ENCODE data around the gene EFNA2. TPM values are rescaled to one million over a fixed set of nuclear protein-coding genes. Genes with fewer than 3 reads are reported as not detected.

EFNA2 gene
- total RNA-seq, 2 experiments from 2014 or later = not detected

- peaks cover 6 to 12% of the 10 kb centered on the region in 2 experiments for H3K27me3 ChIP-seq (ENCODE audit: control insufficient read depth in 1 of 2, insufficient read depth in 2 of 2, low read length in 2 of 2)
- H3K36me3 ChIP-seq (ENCODE audit: insufficient read depth, low read length) = no peaks in the 10 kb centered on the region
- intact Hi-C loops (cut with DNase I, micrococcal nuclease) = no loop called here
- peak within 1 kb of the TSS; percentile 16 for H3K4me3 ChIP-seq (ENCODE audit: low read length)
- Mint-ChIP-seq H3K27ac (peak within 1 kb of the TSS; percentile 79), H3K36me3 (ENCODE audit: low read depth) (peaks cover 4% of the 10 kb centered on the region), H3K9me3 (no peaks in the 10 kb centered on the region), H3K4me1 (ENCODE audit: low read depth) (peaks cover 21% of the 10 kb centered on the region), H3K27me3 (peaks cover 13% of the 10 kb centered on the region), H3K4me3 (peak within 1 kb of the TSS; percentile 86)
- no peak within 1 kb of the TSS for H3K27ac ChIP-seq (ENCODE audit: low read depth in 1 of 2, low read length in 2 of 2)
- H3K9me3 ChIP-seq (ENCODE audit: control insufficient read depth in 1 of 2, insufficient read depth in 1 of 2, low read length in 2 of 2) = peaks cover 0 to 9% of the 10 kb centered on the region in 2 experiments
- TF ChIP-seq CTCF (IDR thresholded peaks at IDR 0.05) = no peak
- POLR2A ChIA-PET = interaction anchor here (1.1 to 1.8 kb wide), 2 partner anchors 31 to 375 kb away, joined by 3 to 16 read pairs; partner anchors contain the start of gene CIRBP
- CTCF ChIA-PET = interaction anchor here (0.6 kb wide), 1 partner anchor 653 kb away, joined by 3 read pairs; no protein-coding TSS in a partner anchor
- ATAC-seq (ENCODE audit: poor library complexity) = no peak
- DNase-seq = peak in 4 of 14 experiments; percentile 37 to 69 (median 56)
- H3K4me1 ChIP-seq (ENCODE audit: insufficient read depth, low read length) = peaks cover 55% of the 10 kb centered on the region
Observed at GRCh38 chr19:1237754-1238368, 47.8 kb upstream of the EFNA2 start, which contains the start of gene CBARP. Gene CBARP (minus strand): TSS chr19:1238005. CDS start chr19:1236100, 1,905 bp downstream.

- ChIA-PET CTCF (interaction anchor here (0.6 kb wide), 2 partner anchors 44 to 654 kb away, joined by 3 to 5 read pairs; no protein-coding TSS in a partner anchor), POLR2A (interaction anchor here (1.1 to 1.8 kb wide), 3 partner anchors 30 to 376 kb away, joined by 3 to 16 read pairs (median 3); partner anchors contain the start of gene CIRBP)
- H3K27ac Mint-ChIP-seq = peak overlapping the region; percentile 79
- Histone ChIP-seq H3K36me3 (ENCODE audit: insufficient read depth, low read length) (no peaks in the 10 kb centered on the region), H3K4me1 (ENCODE audit: insufficient read depth, low read length) (peaks cover 62% of the 10 kb centered on the region), H3K4me3 (ENCODE audit: low read length) (peak overlapping the region; percentile 16), H3K27me3 (ENCODE audit: control insufficient read depth in 1 of 2, insufficient read depth in 2 of 2, low read length in 2 of 2) (peaks cover 6 to 12% of the 10 kb centered on the region in 2 experiments), H3K27ac (ENCODE audit: low read depth in 1 of 2, low read length in 2 of 2) (no peak overlapping the region), H3K9me3 (ENCODE audit: control insufficient read depth in 1 of 2, insufficient read depth in 1 of 2, low read length in 2 of 2) (peaks cover 0 to 9% of the 10 kb centered on the region in 2 experiments)
- no peaks in the 10 kb centered on the region for H3K9me3 Mint-ChIP-seq
- peak overlapping the region; percentile 86 for H3K4me3 Mint-ChIP-seq
- intact Hi-C loops (cut with DNase I, micrococcal nuclease) = no loop called here
- ATAC-seq (ENCODE audit: poor library complexity) = no peak
- peak in 2 of 14 experiments; percentile 31 to 54 for DNase-seq
- TF ChIP-seq CTCF (IDR thresholded peaks at IDR 0.05) = no peak
- H3K4me1 Mint-ChIP-seq (ENCODE audit: low read depth) = peaks cover 26% of the 10 kb centered on the region
- peaks cover 13% of the 10 kb centered on the region for H3K27me3 Mint-ChIP-seq
- H3K36me3 Mint-ChIP-seq (ENCODE audit: low read depth) = peaks cover 4% of the 10 kb centered on the region
Observed at GRCh38 chr19:1238369-1239303, 47.0 kb upstream of the EFNA2 start.

- Mint-ChIP-seq H3K36me3 (ENCODE audit: low read depth) (peaks cover 4% of the 10 kb centered on the region), H3K4me3 (peak overlapping the region; percentile 86), H3K27me3 (peaks cover 13% of the 10 kb centered on the region), H3K27ac (peak overlapping the region; percentile 79), H3K9me3 (no peaks in the 10 kb centered on the region), H3K4me1 (ENCODE audit: low read depth) (peaks cover 27% of the 10 kb centered on the region)
- ATAC-seq (ENCODE audit: poor library complexity) = no peak
- Histone ChIP-seq H3K9me3 (ENCODE audit: control insufficient read depth in 1 of 2, insufficient read depth in 1 of 2, low read length in 2 of 2) (peaks cover 0 to 9% of the 10 kb centered on the region in 2 experiments), H3K27me3 (ENCODE audit: control insufficient read depth in 1 of 2, insufficient read depth in 2 of 2, low read length in 2 of 2) (peaks cover 6 to 12% of the 10 kb centered on the region in 2 experiments), H3K27ac (ENCODE audit: low read depth in 1 of 2, low read length in 2 of 2) (no peak overlapping the region), H3K36me3 (ENCODE audit: insufficient read depth, low read length) (peaks cover 6% of the 10 kb centered on the region), H3K4me1 (ENCODE audit: insufficient read depth, low read length) (peaks cover 70% of the 10 kb centered on the region), H3K4me3 (ENCODE audit: low read length) (no peak overlapping the region)
- POLR2A ChIA-PET = interaction anchor here (1.1 to 1.8 kb wide), 2 partner anchors 30 to 218 kb away, joined by 3 to 16 read pairs; partner anchors contain the start of gene CIRBP
- CTCF ChIA-PET = interaction anchor here (1.3 to 1.9 kb wide), 2 partner anchors 126 to 317 kb away, joined by 3 to 7 read pairs; no protein-coding TSS in a partner anchor
- no peak for TF ChIP-seq CTCF (IDR thresholded peaks at IDR 0.05)
- intact Hi-C loops (cut with DNase I, micrococcal nuclease) = no loop called here
- no peak for DNase-seq
Observed at GRCh38 chr19:1239420-1239795, 46.3 kb upstream of the EFNA2 start.
